ENCODE measurements around the gene ACER2.
"Not testable (repeated sequence)": the region's sequence is repeated elsewhere in the genome, so short reads cannot be mapped to it uniquely, and the experiment has no call there.

Gene ACER2

GRCh38 chr9:19431361-19432171 lies 22.8 kb downstream of the ACER2 start:
- ATAC-seq, result no peak
- no peak for TF ChIP-seq PPARA (CRISPR knock-in tag; IDR thresholded peaks at IDR 0.05; ENCODE audit: borderline replicate concordance)
- TF ChIP-seq ZNF8 (CRISPR knock-in tag; IDR thresholded peaks at IDR 0.05), result no peak
- no peak for TF ChIP-seq ISL1 (CRISPR knock-in tag; IDR thresholded peaks at IDR 0.05)
- TF ChIP-seq ZNF565 (CRISPR knock-in tag; conservative IDR thresholded peaks at IDR 0.05; ENCODE audit: low read depth), result no peak
- no peak for TF ChIP-seq OSR1 (CRISPR knock-in tag; IDR thresholded peaks at IDR 0.05)
- no peak for TF ChIP-seq PATZ1 (CRISPR knock-in tag; IDR thresholded peaks at IDR 0.05; ENCODE audit: borderline replicate concordance)
- no peak for TF ChIP-seq ZNF70 (CRISPR knock-in tag; IDR thresholded peaks at IDR 0.05)
- TF ChIP-seq POU6F1 (CRISPR knock-in tag; IDR thresholded peaks at IDR 0.05; ENCODE audit: borderline replicate concordance, low read depth), result no peak
- TF ChIP-seq CSDC2 (CRISPR knock-in tag; IDR thresholded peaks at IDR 0.05), result no peak
- no peak for TF ChIP-seq TOX (CRISPR knock-in tag; IDR thresholded peaks at IDR 0.05; ENCODE audit: borderline replicate concordance)
- no peak for TF ChIP-seq ZC3H10 (CRISPR knock-in tag; IDR thresholded peaks at IDR 0.05)
- no peak for TF ChIP-seq ARNTL (CRISPR knock-in tag; IDR thresholded peaks at IDR 0.05; ENCODE audit: borderline replicate concordance, low read depth)
- no peak for TF ChIP-seq BACH2 (CRISPR knock-in tag; IDR thresholded peaks at IDR 0.05; ENCODE audit: borderline replicate concordance)
- TF ChIP-seq, protein P1, sequence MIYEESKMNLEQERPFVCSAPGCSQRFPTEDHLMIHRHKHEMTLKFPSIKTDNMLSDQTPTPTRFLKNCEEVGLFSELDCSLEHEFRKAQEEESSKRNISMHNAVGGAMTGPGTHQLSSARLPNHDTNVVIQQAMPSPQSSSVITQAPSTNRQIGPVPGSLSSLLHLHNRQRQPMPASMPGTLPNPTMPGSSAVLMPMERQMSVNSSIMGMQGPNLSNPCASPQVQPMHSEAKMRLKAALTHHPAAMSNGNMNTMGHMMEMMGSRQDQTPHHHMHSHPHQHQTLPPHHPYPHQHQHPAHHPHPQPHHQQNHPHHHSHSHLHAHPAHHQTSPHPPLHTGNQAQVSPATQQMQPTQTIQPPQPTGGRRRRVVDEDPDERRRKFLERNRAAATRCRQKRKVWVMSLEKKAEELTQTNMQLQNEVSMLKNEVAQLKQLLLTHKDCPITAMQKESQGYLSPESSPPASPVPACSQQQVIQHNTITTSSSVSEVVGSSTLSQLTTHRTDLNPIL (CRISPR knock-in tag; IDR thresholded peaks at IDR 0.05; ENCODE audit: low read depth), result no peak
- TF ChIP-seq, protein P2, sequence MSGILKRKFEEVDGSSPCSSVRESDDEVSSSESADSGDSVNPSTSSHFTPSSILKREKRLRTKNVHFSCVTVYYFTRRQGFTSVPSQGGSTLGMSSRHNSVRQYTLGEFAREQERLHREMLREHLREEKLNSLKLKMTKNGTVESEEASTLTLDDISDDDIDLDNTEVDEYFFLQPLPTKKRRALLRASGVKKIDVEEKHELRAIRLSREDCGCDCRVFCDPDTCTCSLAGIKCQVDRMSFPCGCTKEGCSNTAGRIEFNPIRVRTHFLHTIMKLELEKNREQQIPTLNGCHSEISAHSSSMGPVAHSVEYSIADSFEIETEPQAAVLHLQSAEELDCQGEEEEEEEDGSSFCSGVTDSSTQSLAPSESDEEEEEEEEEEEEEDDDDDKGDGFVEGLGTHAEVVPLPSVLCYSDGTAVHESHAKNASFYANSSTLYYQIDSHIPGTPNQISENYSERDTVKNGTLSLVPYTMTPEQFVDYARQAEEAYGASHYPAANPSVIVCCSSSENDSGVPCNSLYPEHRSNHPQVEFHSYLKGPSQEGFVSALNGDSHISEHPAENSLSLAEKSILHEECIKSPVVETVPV (CRISPR knock-in tag; IDR thresholded peaks at IDR 0.05), result no peak
- TF ChIP-seq TSHZ2 (CRISPR knock-in tag; IDR thresholded peaks at IDR 0.05), result no peak
- TF ChIP-seq GLIS3 (CRISPR knock-in tag; IDR thresholded peaks at IDR 0.05), result no peak
- TF ChIP-seq ZFP3 (CRISPR knock-in tag; IDR thresholded peaks at IDR 0.05), result no peak

- ATAC-seq, result no peak
- no peak for TF ChIP-seq OSR1 (CRISPR knock-in tag; IDR thresholded peaks at IDR 0.05)
- no peak for TF ChIP-seq ARNTL (CRISPR knock-in tag; IDR thresholded peaks at IDR 0.05; ENCODE audit: borderline replicate concordance, low read depth)
- no peak for TF ChIP-seq ZFP3 (CRISPR knock-in tag; IDR thresholded peaks at IDR 0.05)
- no peak for TF ChIP-seq SNAI2 (CRISPR knock-in tag; IDR thresholded peaks at IDR 0.05)
- TF ChIP-seq TCF4 (CRISPR knock-in tag; IDR thresholded peaks at IDR 0.05; ENCODE audit: borderline replicate concordance), result no peak
- no peak for TF ChIP-seq BACH2 (CRISPR knock-in tag; IDR thresholded peaks at IDR 0.05; ENCODE audit: borderline replicate concordance)
- TF ChIP-seq ZNF70 (CRISPR knock-in tag; IDR thresholded peaks at IDR 0.05), result no peak
- no peak for TF ChIP-seq GLIS3 (CRISPR knock-in tag; IDR thresholded peaks at IDR 0.05)
Observed at GRCh38 chr9:19432473-19432872, 23.7 kb downstream of the ACER2 start.

- ATAC-seq, result not testable (repeated sequence)
Observed at GRCh38 chr9:19433729-19434128, 24.9 kb downstream of the ACER2 start.

Data from SK-N-SH treated with all-trans-retinoic acid at 6 μM for 48 hours (cell line).